GM08714 (cell line): Measurements from ENCODE around the gene C1orf167.

Source experiments
- H3K4me3 ChIP-seq: fragments of 200-500 bp; sonication (Bioruptor generic); 2 replicates; pipeline ENCODE4 v1.5.1; 2014; ENCODE audit warnings: mild to moderate bottlenecking, low read length, inconsistent platforms
- ZNF274 ChIP-seq: IDR thresholded peaks from 2 replicates; pipeline ENCODE4 v1.6.1; 2012; ENCODE audit warnings: mild to moderate bottlenecking, low read depth, low read length

The C1orf167 gene

GRCh38 chr1:11761988-11762406 is at the start of gene C1orf167:
C1orf167 (plus strand) TSS chr1:11762193; CDS start chr1:11764401, 2,208 bp downstream.
- H3K4me3 ChIP-seq = no peak within 1 kb of the TSS
- TF ChIP-seq ZNF274 = no peak

GRCh38 chr1:11712285-11712684 is 49.7 kb upstream of the C1orf167 start:
- TF ChIP-seq ZNF274 = no peak

GRCh38 chr1:11713095-11713494 is 48.9 kb upstream of the C1orf167 start:
- no peak overlapping the region for H3K4me3 ChIP-seq
- no peak for TF ChIP-seq ZNF274

More at GRCh38 chr1:11712285-11712684, 49.7 kb upstream of the C1orf167 start:
- no peak overlapping the region for H3K4me3 ChIP-seq

GRCh38 chr1:11714831-11715575 is 47.0 kb upstream of the C1orf167 start:
- no peak for TF ChIP-seq ZNF274
- no peak overlapping the region for H3K4me3 ChIP-seq

GRCh38 chr1:11719313-11720032 is 42.5 kb upstream of the C1orf167 start:
- no peak for TF ChIP-seq ZNF274
- H3K4me3 ChIP-seq = peak overlapping the region; percentile 6; the same call in 1 of the 2 replicates

- TF ChIP-seq ZNF274 = no peak
- H3K4me3 ChIP-seq = no peak overlapping the region
Observed at GRCh38 chr1:11720033-11720376, 42.0 kb upstream of the C1orf167 start.

- no peak overlapping the region for H3K4me3 ChIP-seq
- no peak for TF ChIP-seq ZNF274
Observed at GRCh38 chr1:11720525-11720924, 41.5 kb upstream of the C1orf167 start.

GRCh38 chr1:11721311-11721710 is 40.7 kb upstream of the C1orf167 start:
- no peak overlapping the region for H3K4me3 ChIP-seq
- no peak for TF ChIP-seq ZNF274

GRCh38 chr1:11722538-11722937 is 39.5 kb upstream of the C1orf167 start:
- no peak for TF ChIP-seq ZNF274
- no peak overlapping the region for H3K4me3 ChIP-seq

GRCh38 chr1:11725616-11726015 is 36.4 kb upstream of the C1orf167 start:
- TF ChIP-seq ZNF274 = no peak
- H3K4me3 ChIP-seq = no peak overlapping the region

GRCh38 chr1:11727119-11727518 is 34.9 kb upstream of the C1orf167 start:
- no peak for TF ChIP-seq ZNF274
- H3K4me3 ChIP-seq = no peak overlapping the region

- no peak for TF ChIP-seq ZNF274
Observed at GRCh38 chr1:11728126-11728806, 33.7 kb upstream of the C1orf167 start.

GRCh38 chr1:11729155-11729497 is 32.9 kb upstream of the C1orf167 start:
- no peak overlapping the region for H3K4me3 ChIP-seq
- no peak for TF ChIP-seq ZNF274

More at GRCh38 chr1:11728126-11728806, 33.7 kb upstream of the C1orf167 start:
- no peak overlapping the region for H3K4me3 ChIP-seq

- no peak overlapping the region for H3K4me3 ChIP-seq
- no peak for TF ChIP-seq ZNF274
Observed at GRCh38 chr1:11729498-11730428, 32.2 kb upstream of the C1orf167 start.
